GM12878 (cell line): Measurements from ENCODE around the gene CD300A. TPM values are rescaled to one million over a fixed set of nuclear protein-coding genes. Genes with fewer than 3 reads are reported as not detected.
A peak's percentile ranks its signal among the peaks of the same experiment; 100 is the strongest.
"Not testable (repeated sequence)": the region's sequence is repeated elsewhere in the genome, so short reads cannot be mapped to it uniquely, and the experiment has no call there.

Experiments used
- ATAC-seq: fragments of 200-7000 bp; cut with Tn5 transposase; 3 replicates; pipeline ENCODE4 v1.9.1; 2020; ENCODE audit warnings: mild to moderate bottlenecking, moderate library complexity
- BruUV-seq: library from RNA; stranded (reverse); fragments of 400-500 nt; replicated peaks from 2 replicates; lab custom pipeline; 2021; lab: Mats Ljungman, UMichigan
- CTCF ChIA-PET: fragments of 300-600 bp; sonication (Branson Sonifier 250); formaldehyde crosslinking; extraction: SDS; loops from one replicate; lab custom pipeline; 2021; ENCODE audit warnings: inconsistent platforms; lab: Yijun Ruan, JAX
- POLR2A ChIA-PET: fragments of 350-600 bp; formaldehyde crosslinking; extraction: SDS; loops from one replicate; lab custom pipeline; 2021; ENCODE audit warnings: inconsistent platforms; lab: Charles Lee
- RAD21 ChIA-PET: fragments of 300-600 bp; sonication (Branson Sonifier 250); formaldehyde crosslinking; loops from one replicate; lab custom pipeline; 2023; ENCODE audit warnings: antibody characterized with exemption; ENCODE audit not compliant: unreplicated experiment; lab: Charles Lee
- SMC1A ChIA-PET: fragments of 300-600 bp; sonication (Branson Sonifier 250); formaldehyde crosslinking; loops from one replicate; lab custom pipeline; 2023; ENCODE audit not compliant: unreplicated experiment, uncharacterized antibody; lab: Charles Lee
- DNase-seq: peaks from one replicate; pipeline ENCODE4 v3.0.0-alpha.2; 2011; ENCODE audit warnings: low read depth, low spot score
- FAIRE-seq: peaks from 3 replicates; lab custom pipeline; 2011; peaks lifted over from hg19 to GRCh38; lab: Jason Lieb, UNC
- H2AFZ ChIP-seq: 2 replicates; pipeline ENCODE4 v1.6.0; 2011; ENCODE audit warnings: low read depth, low read length, control low read depth; ENCODE audit not compliant: control insufficient read depth
- H3K27ac ChIP-seq: 2 replicates; pipeline ENCODE4 v1.5.1; 2011; ENCODE audit warnings: control low read depth; ENCODE audit not compliant: control insufficient read depth, insufficient read depth
- H3K27me3 ChIP-seq, 2 experiments: replicated peaks in 1 of 2; 2 replicates each; pipeline versions ENCODE4 v1.6.0 to v1.6.1; 2011; ENCODE audit warnings: low read length in 1 of 2; ENCODE audit not compliant: control insufficient read depth in 2 of 2, insufficient read depth in 2 of 2
- H3K36me3 ChIP-seq, 2 experiments: 2 replicates each; pipeline ENCODE4 v1.5.1; 2011; ENCODE audit warnings: low read length in 1 of 2; ENCODE audit not compliant: control insufficient read depth in 2 of 2, insufficient read depth in 2 of 2
- H3K4me1 ChIP-seq: 2 replicates; pipeline ENCODE4 v1.6.1; 2011; ENCODE audit warnings: mild to moderate bottlenecking, low read length, moderate library complexity, mixed read lengths; ENCODE audit not compliant: control insufficient read depth, insufficient read depth
- H3K4me2 ChIP-seq: 2 replicates; pipeline ENCODE4 v1.6.0; 2011; ENCODE audit warnings: control low read depth; ENCODE audit not compliant: control insufficient read depth, insufficient read depth
- H3K4me3 ChIP-seq: fragments of 200-600 bp; sonication (generic); 2 replicates; pipeline ENCODE4 v1.5.1; 2016
- H3K79me2 ChIP-seq: 2 replicates; pipeline ENCODE4 v1.6.0; 2011; ENCODE audit warnings: low read length; ENCODE audit not compliant: control insufficient read depth, insufficient read depth
- H3K9ac ChIP-seq: 2 replicates; pipeline ENCODE4 v1.8.0; 2011; ENCODE audit warnings: low read length, control low read depth, mixed read lengths; ENCODE audit not compliant: control insufficient read depth, insufficient read depth
- H3K9me3 ChIP-seq: replicated peaks from 3 replicates; pipeline ENCODE4 v1.5.1; 2011; ENCODE audit warnings: mild to moderate bottlenecking, low read length; ENCODE audit not compliant: control insufficient read depth, insufficient read depth
- H4K20me1 ChIP-seq: 2 replicates; pipeline ENCODE4 v1.6.0; 2011; ENCODE audit not compliant: control insufficient read depth, insufficient read depth
- ASH2L ChIP-seq: fragments of 300-600, 200-600 bp; sonication (generic); IDR thresholded peaks from 2 replicates; pipeline ENCODE4 v1.6.1; 2017; ENCODE audit warnings: low read depth, mild to moderate bottlenecking, borderline replicate concordance
- BRCA1 ChIP-seq: IDR thresholded peaks from 2 replicates; pipeline ENCODE4 v1.6.1; 2011; ENCODE audit warnings: low read depth, low read length, improper control_type of control experiment
- CHD2 ChIP-seq: IDR thresholded peaks from 2 replicates; pipeline ENCODE4 v1.6.1; 2011; ENCODE audit warnings: low read depth, low read length, improper control_type of control experiment, borderline replicate concordance
- DPF2 ChIP-seq: fragments of 450-650 bp; IDR thresholded peaks from 2 replicates; pipeline ENCODE4 v1.6.1; 2017; ENCODE audit warnings: mild to moderate bottlenecking
- NFYB ChIP-seq: IDR thresholded peaks from 2 replicates; pipeline ENCODE4 v1.6.1; 2011; ENCODE audit warnings: low read depth, mild to moderate bottlenecking, low read length, improper control_type of control experiment, moderate library complexity; ENCODE audit not compliant: insufficient read depth
- NR2C1 ChIP-seq: fragments of 450-650 bp; IDR thresholded peaks from 2 replicates; pipeline ENCODE4 v1.6.1; 2017; ENCODE audit warnings: antibody characterized with exemption, mild to moderate bottlenecking, moderate library complexity
- ZSCAN29 ChIP-seq: fragments of 450-650 bp; IDR thresholded peaks from 2 replicates; pipeline ENCODE4 v1.6.1; 2017; ENCODE audit warnings: mild to moderate bottlenecking, moderate library complexity
- WGBS: methylation state at CpG from one replicate; pipeline ENCODE4 v1.1.6; 2016; ENCODE audit warnings: low lambda C conversion rate; ENCODE audit not compliant: insufficient replicate concordance, insufficient coverage; ENCODE audit errors: missing lambda C conversion rate; 5-methylcytosine and 5-hydroxymethylcytosine counted together
- in situ Hi-C: fragments of 300-500 bp; cut with MboI; formaldehyde crosslinking; loops from 9 replicates; pipeline ENCODE4 v1.14.3; 2018; ENCODE audit warnings: mixed read lengths
- intact Hi-C: fragments of 100-400 bp; cut with micrococcal nuclease; formaldehyde crosslinking; loops from one replicate; pipeline ENCODE4 v1.14.2; 2022; ENCODE audit not compliant: unreplicated experiment
- polyA plus RNA-seq, 11 experiments: library from polyadenylated mRNA; depleted of rRNA in 4 of 11; unstranded in 6 of 11; stranded (reverse) in 5 of 11; fragments of >200 nt; fragmentation: Nextera tagmentation in 4 of 11; fragmentation: Illumina TruSeq in 1 of 11; extraction: Ambion mirVana in 4 of 11; extraction: Trizol in 1 of 11; gene quantifications; 1 replicate in 1 of 11; 2 replicates in 10 of 11; pipeline versions ENCODE4 v1.2.1 to v1.2.3, GENCODE V29; 2011 to 2016; ENCODE audit warnings: inconsistent platforms in 2 of 11, missing spikeins in 2 of 11, low read depth in 1 of 11
- total RNA-seq, 4 experiments: library from RNA; depleted of rRNA in 3 of 4; stranded (reverse); fragments of >200 nt in 3 of 4; fragmentation: Illumina TruSeq in 1 of 4; extraction: Trizol in 1 of 4; gene quantifications; 2 replicates each; pipeline versions ENCODE4 v1.2.1 to v1.2.3, GENCODE V29; 2013 to 2021
- TF ChIP-seq, protein P1 (sequence below): fragments of 450-650 bp; IDR thresholded peaks from 2 replicates; pipeline ENCODE4 v1.6.1; 2017; ENCODE audit warnings: mild to moderate bottlenecking, low read depth, inconsistent platforms; ENCODE audit not compliant: poor library complexity, severe bottlenecking
- TF ChIP-seq, protein P2 (sequence below): fragments of 450-650 bp; IDR thresholded peaks from 2 replicates; pipeline ENCODE4 v1.6.1; 2016; ENCODE audit warnings: mild to moderate bottlenecking
- TF ChIP-seq, protein P3 (sequence below): fragments of 450-650 bp; conservative IDR thresholded peaks from 2 replicates; pipeline ENCODE4 v1.6.1; 2017; ENCODE audit warnings: mild to moderate bottlenecking, moderate library complexity

The CD300A gene
- total and polyA plus RNA-seq, 10 of the 15 experiments (the other 5 are each of a cell fraction or from before 2014, with no cell fraction given): 10.6 to 128 (median 36.1) TPM

DNA sequence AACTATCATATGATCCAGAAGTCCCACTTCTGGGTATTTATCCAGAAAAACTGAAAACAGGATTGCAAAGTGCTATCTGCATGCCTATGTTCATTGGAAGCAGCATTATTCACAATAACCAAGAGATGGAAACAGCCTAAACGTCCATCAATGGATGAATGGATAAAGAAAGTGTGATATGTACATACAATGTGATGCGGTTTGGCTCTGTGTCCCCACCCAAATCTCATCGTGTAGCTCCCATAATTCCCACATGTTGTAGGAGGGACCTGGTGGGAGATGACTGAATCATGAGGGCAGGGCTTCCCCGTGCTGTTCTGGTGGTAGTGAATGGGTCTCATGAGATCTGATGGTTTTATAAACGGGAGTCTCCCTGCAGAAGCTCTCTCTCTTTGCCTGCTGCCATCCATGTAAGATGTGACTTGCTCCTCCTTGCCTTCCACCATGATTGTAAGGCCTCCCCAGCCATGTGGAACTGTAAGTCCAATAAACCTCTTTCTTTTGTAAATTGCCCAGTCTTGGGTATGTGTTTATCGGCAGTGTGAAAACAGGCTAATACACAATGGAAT lies 52.1 kb downstream of the CD300A start:
- BruUV-seq, H2AFZ ChIP-seq, FAIRE-seq, H3K27me3 ChIP-seq, H3K4me3 ChIP-seq, H3K27ac ChIP-seq, H4K20me1 ChIP-seq, H3K4me2 ChIP-seq, H3K9ac ChIP-seq, DNase-seq, intact Hi-C loops, H3K36me3 ChIP-seq, H3K79me2 ChIP-seq, ATAC-seq: not testable (repeated sequence)
- Histone ChIP-seq H3K4me1 (peaks cover 10% of the 10 kb centered on the region), H3K9me3 (peaks cover 10% of the 10 kb centered on the region)
- ChIA-PET POLR2A (interaction anchor here (1.3 kb wide), 1 partner anchor 12 kb away, joined by 3 read pairs; the partner anchor contains the start of gene CD300LB), CTCF (interaction anchor here (0.7 to 1.4 kb wide), 3 partner anchors 9 to 61 kb away, joined by 3 to 5 read pairs (median 3); no protein-coding TSS in a partner anchor), RAD21 (interaction anchor here (1.1 kb wide), 1 partner anchor 10 kb away, joined by 6 read pairs; no protein-coding TSS in a partner anchor), SMC1A (interaction anchor here (1.0 to 1.6 kb wide), 2 partner anchors 9 to 10 kb away, joined by 5 to 6 read pairs; no protein-coding TSS in a partner anchor)
- in situ Hi-C loops: loop anchor here (10.0 kb wide), 1 partner anchor 56 kb away; no protein-coding TSS in a partner anchor
- WGBS: 60% methylated on average over 6 of the region's 6 CpGs

DNA sequence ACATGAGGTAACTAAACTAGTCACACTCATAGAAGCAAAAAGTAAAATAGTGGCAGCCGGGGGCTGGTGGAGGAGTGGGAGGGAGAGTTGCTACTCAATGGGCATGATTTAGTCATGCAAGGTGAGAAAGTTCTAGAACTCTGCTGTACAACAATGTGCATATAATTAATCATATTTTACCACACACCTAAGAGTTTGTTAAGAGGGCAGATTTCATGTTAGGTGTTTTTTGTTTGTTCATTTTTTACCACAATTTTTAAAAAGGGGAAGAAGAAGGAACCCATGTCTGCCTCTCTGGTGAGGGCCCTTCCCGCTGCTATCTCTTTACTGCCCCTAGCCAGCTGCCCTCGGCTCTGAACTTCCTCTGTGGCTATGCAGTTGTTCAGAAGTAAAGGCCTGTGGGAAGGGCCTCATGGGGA lies 53.6 kb downstream of the CD300A start:
- no peak for DNase-seq
- CTCF ChIA-PET: interaction anchor here (0.8 to 2.1 kb wide), 4 partner anchors 7 to 235 kb away, joined by 3 to 14 read pairs (median 5); partner anchors contain the start of gene CD300LB
- ATAC-seq: peak; percentile 69
- FAIRE-seq: no peak
- Histone ChIP-seq H3K27me3 (no peaks in the 10 kb centered on the region; a peak in 1 of 4 replicates), H3K4me2 (no peak overlapping the region), H3K79me2 (no peaks in the 10 kb centered on the region), H3K4me1 (peaks cover 10% of the 10 kb centered on the region), H3K4me3 (no peak overlapping the region), H3K36me3 (no peaks in the 10 kb centered on the region), H4K20me1 (no peaks in the 10 kb centered on the region), H3K9ac (no peak overlapping the region), H3K9me3 (no peaks in the 10 kb centered on the region; the same call in 2 of the 3 replicates), H3K27ac (no peak overlapping the region), H2AFZ (no peak overlapping the region)
- 3% methylated on average over 3 of the region's 3 CpGs for WGBS
- intact Hi-C loops (no loop called here), in situ Hi-C loops (no loop called here)
- RAD21 ChIA-PET: interaction anchor here (0.9 kb wide), 1 partner anchor 141 kb away, joined by 3 read pairs; no protein-coding TSS in a partner anchor
- POLR2A ChIA-PET: no interaction called here
- no TSS peak for BruUV-seq
- SMC1A ChIA-PET: interaction anchor here (0.7 to 4.0 kb wide), 5 partner anchors 8 to 141 kb away, joined by 3 to 21 read pairs (median 4); partner anchors contain the start of gene CD300LB
- 0 out of 2 replicates have a peak, but pooled peaks have one; percentile 37 for TF ChIP-seq DPF2
- TF ChIP-seq CHD2: no peak
- no peak for TF ChIP-seq ZSCAN29
- TF ChIP-seq, protein P1, sequence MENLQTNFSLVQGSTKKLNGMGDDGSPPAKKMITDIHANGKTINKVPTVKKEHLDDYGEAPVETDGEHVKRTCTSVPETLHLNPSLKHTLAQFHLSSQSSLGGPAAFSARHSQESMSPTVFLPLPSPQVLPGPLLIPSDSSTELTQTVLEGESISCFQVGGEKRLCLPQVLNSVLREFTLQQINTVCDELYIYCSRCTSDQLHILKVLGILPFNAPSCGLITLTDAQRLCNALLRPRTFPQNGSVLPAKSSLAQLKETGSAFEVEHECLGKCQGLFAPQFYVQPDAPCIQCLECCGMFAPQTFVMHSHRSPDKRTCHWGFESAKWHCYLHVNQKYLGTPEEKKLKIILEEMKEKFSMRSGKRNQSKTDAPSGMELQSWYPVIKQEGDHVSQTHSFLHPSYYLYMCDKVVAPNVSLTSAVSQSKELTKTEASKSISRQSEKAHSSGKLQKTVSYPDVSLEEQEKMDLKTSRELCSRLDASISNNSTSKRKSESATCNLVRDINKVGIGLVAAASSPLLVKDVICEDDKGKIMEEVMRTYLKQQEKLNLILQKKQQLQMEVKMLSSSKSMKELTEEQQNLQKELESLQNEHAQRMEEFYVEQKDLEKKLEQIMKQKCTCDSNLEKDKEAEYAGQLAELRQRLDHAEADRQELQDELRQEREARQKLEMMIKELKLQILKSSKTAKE: peak; percentile 46
- no peak for TF ChIP-seq ASH2L
- no peak for TF ChIP-seq NFYB
- TF ChIP-seq, protein P2, sequence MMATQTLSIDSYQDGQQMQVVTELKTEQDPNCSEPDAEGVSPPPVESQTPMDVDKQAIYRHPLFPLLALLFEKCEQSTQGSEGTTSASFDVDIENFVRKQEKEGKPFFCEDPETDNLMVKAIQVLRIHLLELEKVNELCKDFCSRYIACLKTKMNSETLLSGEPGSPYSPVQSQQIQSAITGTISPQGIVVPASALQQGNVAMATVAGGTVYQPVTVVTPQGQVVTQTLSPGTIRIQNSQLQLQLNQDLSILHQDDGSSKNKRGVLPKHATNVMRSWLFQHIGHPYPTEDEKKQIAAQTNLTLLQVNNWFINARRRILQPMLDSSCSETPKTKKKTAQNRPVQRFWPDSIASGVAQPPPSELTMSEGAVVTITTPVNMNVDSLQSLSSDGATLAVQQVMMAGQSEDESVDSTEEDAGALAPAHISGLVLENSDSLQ: no peak
- TF ChIP-seq, protein P3, sequence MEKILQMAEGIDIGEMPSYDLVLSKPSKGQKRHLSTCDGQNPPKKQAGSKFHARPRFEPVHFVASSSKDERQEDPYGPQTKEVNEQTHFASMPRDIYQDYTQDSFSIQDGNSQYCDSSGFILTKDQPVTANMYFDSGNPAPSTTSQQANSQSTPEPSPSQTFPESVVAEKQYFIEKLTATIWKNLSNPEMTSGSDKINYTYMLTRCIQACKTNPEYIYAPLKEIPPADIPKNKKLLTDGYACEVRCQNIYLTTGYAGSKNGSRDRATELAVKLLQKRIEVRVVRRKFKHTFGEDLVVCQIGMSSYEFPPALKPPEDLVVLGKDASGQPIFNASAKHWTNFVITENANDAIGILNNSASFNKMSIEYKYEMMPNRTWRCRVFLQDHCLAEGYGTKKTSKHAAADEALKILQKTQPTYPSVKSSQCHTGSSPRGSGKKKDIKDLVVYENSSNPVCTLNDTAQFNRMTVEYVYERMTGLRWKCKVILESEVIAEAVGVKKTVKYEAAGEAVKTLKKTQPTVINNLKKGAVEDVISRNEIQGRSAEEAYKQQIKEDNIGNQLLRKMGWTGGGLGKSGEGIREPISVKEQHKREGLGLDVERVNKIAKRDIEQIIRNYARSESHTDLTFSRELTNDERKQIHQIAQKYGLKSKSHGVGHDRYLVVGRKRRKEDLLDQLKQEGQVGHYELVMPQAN: no peak
- no peak for TF ChIP-seq NR2C1
- TF ChIP-seq BRCA1: no peak
